Trophoblast cell (in vitro differentiated cells and primary cell): ENCODE results near the gene TSSK2.

ENCODE experiments used
- DNase-seq, 2 donors: peaks; one replicate each; pipeline ENCODE4 v3.0.0-alpha.2; 2016
- H2AFZ ChIP-seq: 2 replicates; pipeline ENCODE4 v1.6.1; 2013; ENCODE audit warnings: low read length, moderate library complexity, mild to moderate bottlenecking; ENCODE audit not compliant: insufficient read depth, poor library complexity
- H2AK5ac ChIP-seq: 2 replicates; pipeline ENCODE4 v1.6.1; 2013; ENCODE audit warnings: mild to moderate bottlenecking, low read length
- H2BK120ac ChIP-seq: 2 replicates; pipeline ENCODE4 v1.6.1; 2013; ENCODE audit warnings: low read length, mild to moderate bottlenecking, moderate library complexity; ENCODE audit not compliant: insufficient read depth, poor library complexity
- H2BK12ac ChIP-seq: 2 replicates; pipeline ENCODE4 v1.6.1; 2013; ENCODE audit warnings: mild to moderate bottlenecking, low read length, moderate library complexity
- H2BK5ac ChIP-seq: 2 replicates; pipeline ENCODE4 v1.6.1; 2013; ENCODE audit warnings: low read length, low read depth, moderate library complexity, mild to moderate bottlenecking; ENCODE audit not compliant: poor library complexity
- H3K14ac ChIP-seq: 2 replicates; pipeline ENCODE4 v1.6.1; 2013; ENCODE audit warnings: mild to moderate bottlenecking, low read length
- H3K18ac ChIP-seq: 2 replicates; pipeline ENCODE4 v1.6.1; 2013; ENCODE audit warnings: mild to moderate bottlenecking, low read length
- H3K23ac ChIP-seq: 2 replicates; pipeline ENCODE4 v1.6.1; 2013; ENCODE audit warnings: low read length
- H3K27ac ChIP-seq: 2 replicates; pipeline ENCODE4 v1.5.1; 2013; ENCODE audit warnings: low read depth, mild to moderate bottlenecking, inconsistent platforms, low read length, moderate library complexity
- H3K27me3 ChIP-seq: 2 replicates; pipeline ENCODE4 v1.6.1; 2013; ENCODE audit warnings: inconsistent platforms, mild to moderate bottlenecking, low read length, moderate library complexity; ENCODE audit not compliant: insufficient read depth
- H3K36me3 ChIP-seq, 2 experiments: 1 replicate in 1 of 2; 2 replicates in 1 of 2; pipeline ENCODE4 v1.6.1; 2013; ENCODE audit warnings: low read length in 2 of 2, mild to moderate bottlenecking in 2 of 2, moderate library complexity in 1 of 2; ENCODE audit not compliant: insufficient read depth in 2 of 2, control insufficient read depth in 1 of 2
- H3K4ac ChIP-seq: 2 replicates; pipeline ENCODE4 v1.6.1; 2013; ENCODE audit warnings: low read depth, mild to moderate bottlenecking, low read length, moderate library complexity
- H3K4me1 ChIP-seq, 2 experiments: 1 replicate in 1 of 2; 2 replicates in 1 of 2; pipeline ENCODE4 v1.6.1; 2013; ENCODE audit warnings: low read length in 2 of 2, mild to moderate bottlenecking in 2 of 2, moderate library complexity in 1 of 2; ENCODE audit not compliant: insufficient read depth in 2 of 2, control insufficient read depth in 1 of 2
- H3K4me2 ChIP-seq: 2 replicates; pipeline ENCODE4 v1.6.1; 2013; ENCODE audit warnings: inconsistent platforms, mild to moderate bottlenecking, low read length, moderate library complexity
- H3K4me3 ChIP-seq: 2 replicates; pipeline ENCODE4 v1.5.1; 2013; ENCODE audit warnings: mild to moderate bottlenecking, low read depth, low read length, inconsistent platforms
- H3K79me1 ChIP-seq: one replicate; pipeline ENCODE4 v1.6.1; 2013; ENCODE audit warnings: low read length
- H3K79me2 ChIP-seq: 2 replicates; pipeline ENCODE4 v1.6.1; 2013; ENCODE audit warnings: low read length, mild to moderate bottlenecking; ENCODE audit not compliant: control insufficient read depth, insufficient read depth, poor library complexity
- H3K9ac ChIP-seq: 2 replicates; pipeline ENCODE4 v1.6.1; 2013; ENCODE audit warnings: mild to moderate bottlenecking, low read length
- H3K9me3 ChIP-seq: 2 replicates; pipeline ENCODE4 v1.6.1; 2013; ENCODE audit warnings: low read depth, mild to moderate bottlenecking, control low read depth, inconsistent platforms, low read length; ENCODE audit not compliant: insufficient read depth
- H4K12ac ChIP-seq: 2 replicates; pipeline ENCODE4 v1.6.1; 2013; ENCODE audit warnings: low read depth, mild to moderate bottlenecking, low read length, moderate library complexity
- H4K8ac ChIP-seq: 2 replicates; pipeline ENCODE4 v1.6.1; 2013; ENCODE audit warnings: low read depth, mild to moderate bottlenecking, low read length, moderate library complexity
- H4K91ac ChIP-seq: one replicate; pipeline ENCODE4 v1.6.1; 2013; ENCODE audit warnings: low read depth, mild to moderate bottlenecking, low read length, moderate library complexity
- WGBS: extraction: QIAGEN DNeasy Blood & Tissue Kit; methylation state at CpG from one replicate; pipeline ENCODE4 v1.1.7; 2013; ENCODE audit warnings: missing lambda C conversion rate; ENCODE audit not compliant: insufficient read length, insufficient coverage; ENCODE audit errors: extremely low coverage; 5-methylcytosine and 5-hydroxymethylcytosine counted together

Gene TSSK2

GRCh38 chr22:19149047-19149883 is 18.2 kb downstream of the TSSK2 start:
- H3K4me3 ChIP-seq = no peak overlapping the region
- H3K79me2 ChIP-seq = no peaks in the 10 kb centered on the region
- peaks cover 22% of the 10 kb centered on the region for H3K9me3 ChIP-seq
- no peak overlapping the region for H4K8ac ChIP-seq
- no peak overlapping the region for H2AFZ ChIP-seq
- H3K27ac ChIP-seq = no peak overlapping the region
- H3K18ac ChIP-seq = no peak overlapping the region
- H3K9ac ChIP-seq = no peak overlapping the region
- H2AK5ac ChIP-seq = no peak overlapping the region
- DNase-seq = peak in 1 of 2 donors; percentile 40
- H3K4me1 ChIP-seq = peaks cover 0 to 5% of the 10 kb centered on the region in 2 experiments
- no peak overlapping the region for H2BK120ac ChIP-seq
- H3K4ac ChIP-seq = no peak overlapping the region
- H2BK5ac ChIP-seq = no peak overlapping the region
- whole genome bisulfite sequencing = no CpG with 5 or more reads among the region's 92 CpGs
- H2BK12ac ChIP-seq = no peak overlapping the region
- H3K14ac ChIP-seq = no peak overlapping the region
- H3K36me3 ChIP-seq = no peaks in the 10 kb centered on the region
- peaks cover 62% of the 10 kb centered on the region for H3K27me3 ChIP-seq
- no peak overlapping the region for H3K23ac ChIP-seq
- no peaks in the 10 kb centered on the region for H3K79me1 ChIP-seq
- H4K91ac ChIP-seq = no peak overlapping the region
- H3K4me2 ChIP-seq = peak overlapping the region; percentile 42
- H4K12ac ChIP-seq = no peak overlapping the region

GRCh38 chr22:19149991-19150390 is 18.9 kb downstream of the TSSK2 start, which contains the start of gene GSC2:
GSC2 (minus strand) TSS chr22:19150292; CDS start chr22:19150283, 9 bp downstream.
- no peak within 1 kb of the TSS for H3K9ac ChIP-seq
- H2AFZ ChIP-seq = no peak within 1 kb of the TSS
- DNase-seq = no peak
- no peaks in the 10 kb centered on the region for H3K79me2 ChIP-seq
- H4K8ac ChIP-seq = no peak within 1 kb of the TSS
- peaks cover 0 to 5% of the 10 kb centered on the region in 2 experiments for H3K4me1 ChIP-seq
- H3K14ac ChIP-seq = no peak within 1 kb of the TSS
- peaks cover 22% of the 10 kb centered on the region for H3K9me3 ChIP-seq
- no peak within 1 kb of the TSS for H2BK12ac ChIP-seq
- no peak within 1 kb of the TSS for H2BK120ac ChIP-seq
- H3K4ac ChIP-seq = no peak within 1 kb of the TSS
- H2AK5ac ChIP-seq = no peak within 1 kb of the TSS
- no peak within 1 kb of the TSS for H3K18ac ChIP-seq
- no peaks in the 10 kb centered on the region for H3K36me3 ChIP-seq
- peaks cover 62% of the 10 kb centered on the region for H3K27me3 ChIP-seq
- H2BK5ac ChIP-seq = no peak within 1 kb of the TSS
- no peak within 1 kb of the TSS for H3K4me3 ChIP-seq
- H3K4me2 ChIP-seq = peak within 1 kb of the TSS; percentile 42
- H4K91ac ChIP-seq = no peak within 1 kb of the TSS
- H3K27ac ChIP-seq = no peak within 1 kb of the TSS
- H3K79me1 ChIP-seq = no peaks in the 10 kb centered on the region
- peak within 1 kb of the TSS; percentile 21 for H3K23ac ChIP-seq
- WGBS = no CpG with 5 or more reads among the region's 59 CpGs
- H4K12ac ChIP-seq = no peak within 1 kb of the TSS

- H2BK120ac ChIP-seq = no peak overlapping the region
- H3K79me2 ChIP-seq = no peaks in the 10 kb centered on the region
- no peaks in the 10 kb centered on the region for H3K79me1 ChIP-seq
- no peak overlapping the region for H3K18ac ChIP-seq
- H3K36me3 ChIP-seq = no peaks in the 10 kb centered on the region
- H3K9me3 ChIP-seq = peaks cover 22% of the 10 kb centered on the region
- no peak overlapping the region for H3K4me2 ChIP-seq
- H4K8ac ChIP-seq = no peak overlapping the region
- peak overlapping the region; percentile 21 for H3K23ac ChIP-seq
- H2AFZ ChIP-seq = no peak overlapping the region
- no peak overlapping the region for H3K9ac ChIP-seq
- H3K14ac ChIP-seq = no peak overlapping the region
- no peak overlapping the region for H2BK5ac ChIP-seq
- H3K4ac ChIP-seq = no peak overlapping the region
- H2AK5ac ChIP-seq = no peak overlapping the region
- peaks cover 0 to 5% of the 10 kb centered on the region in 2 experiments for H3K4me1 ChIP-seq
- no peak overlapping the region for H2BK12ac ChIP-seq
- H3K4me3 ChIP-seq = no peak overlapping the region
- no peak overlapping the region for H4K12ac ChIP-seq
- DNase-seq = no peak
- no peak overlapping the region for H3K27ac ChIP-seq
- WGBS = no CpG with 5 or more reads among the region's 68 CpGs
- H4K91ac ChIP-seq = no peak overlapping the region
- peaks cover 62% of the 10 kb centered on the region for H3K27me3 ChIP-seq
Measured at GRCh38 chr22:19150482-19151328, 19.6 kb downstream of the TSSK2 start.

GRCh38 chr22:19151329-19152191 is 20.5 kb downstream of the TSSK2 start:
- H4K12ac ChIP-seq = no peak overlapping the region
- H3K79me1 ChIP-seq = no peaks in the 10 kb centered on the region
- no peak overlapping the region for H3K4ac ChIP-seq
- no peak overlapping the region for H4K91ac ChIP-seq
- peaks cover 0 to 5% of the 10 kb centered on the region in 2 experiments for H3K4me1 ChIP-seq
- DNase-seq = no peak
- H3K27me3 ChIP-seq = peaks cover 62% of the 10 kb centered on the region
- no peak overlapping the region for H3K9ac ChIP-seq
- no CpG with 5 or more reads among the region's 10 CpGs for WGBS
- H3K18ac ChIP-seq = no peak overlapping the region
- H3K36me3 ChIP-seq = no peaks in the 10 kb centered on the region
- H2AK5ac ChIP-seq = no peak overlapping the region
- H3K9me3 ChIP-seq = peaks cover 22% of the 10 kb centered on the region
- H4K8ac ChIP-seq = no peak overlapping the region
- no peak overlapping the region for H3K4me2 ChIP-seq
- no peak overlapping the region for H3K27ac ChIP-seq
- no peak overlapping the region for H2BK5ac ChIP-seq
- H2BK12ac ChIP-seq = no peak overlapping the region
- H3K14ac ChIP-seq = no peak overlapping the region
- no peak overlapping the region for H3K23ac ChIP-seq
- H2AFZ ChIP-seq = no peak overlapping the region
- H2BK120ac ChIP-seq = no peak overlapping the region
- H3K4me3 ChIP-seq = no peak overlapping the region
- no peaks in the 10 kb centered on the region for H3K79me2 ChIP-seq
